C4-2B (cell line): ENCODE results near the gene CHI3L1.

ENCODE experiments used
- ZFX ChIP-seq: fragments of 450-650 bp; IDR thresholded peaks from 2 replicates; pipeline ENCODE4 v1.6.1; 2017
- TF ChIP-seq, protein P1 (sequence below): fragments of 450-650 bp; conservative IDR thresholded peaks from 2 replicates; pipeline ENCODE4 v1.5.1; 2017; ENCODE audit warnings: mild to moderate bottlenecking

DNA sequence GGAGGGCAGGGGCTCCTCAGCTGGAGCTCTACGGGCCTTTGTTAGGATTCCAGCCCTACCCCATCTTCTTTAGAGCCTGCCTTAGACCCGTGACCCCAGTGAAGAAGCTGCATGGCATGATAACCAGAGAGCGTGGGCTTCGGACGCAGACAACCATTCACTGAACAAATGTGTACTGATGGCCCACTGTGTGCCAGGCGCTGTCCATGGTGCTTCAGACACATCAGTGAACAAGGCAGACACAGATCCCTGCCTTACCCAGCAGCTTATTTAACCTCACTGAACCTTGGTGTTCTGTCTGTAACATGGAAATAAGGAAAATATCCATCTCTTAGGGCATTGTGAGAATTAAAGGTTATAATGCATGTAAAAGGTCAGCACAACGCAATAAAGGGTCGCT, 33.4 kb upstream of the CHI3L1 start:
- TF ChIP-seq, protein P1, sequence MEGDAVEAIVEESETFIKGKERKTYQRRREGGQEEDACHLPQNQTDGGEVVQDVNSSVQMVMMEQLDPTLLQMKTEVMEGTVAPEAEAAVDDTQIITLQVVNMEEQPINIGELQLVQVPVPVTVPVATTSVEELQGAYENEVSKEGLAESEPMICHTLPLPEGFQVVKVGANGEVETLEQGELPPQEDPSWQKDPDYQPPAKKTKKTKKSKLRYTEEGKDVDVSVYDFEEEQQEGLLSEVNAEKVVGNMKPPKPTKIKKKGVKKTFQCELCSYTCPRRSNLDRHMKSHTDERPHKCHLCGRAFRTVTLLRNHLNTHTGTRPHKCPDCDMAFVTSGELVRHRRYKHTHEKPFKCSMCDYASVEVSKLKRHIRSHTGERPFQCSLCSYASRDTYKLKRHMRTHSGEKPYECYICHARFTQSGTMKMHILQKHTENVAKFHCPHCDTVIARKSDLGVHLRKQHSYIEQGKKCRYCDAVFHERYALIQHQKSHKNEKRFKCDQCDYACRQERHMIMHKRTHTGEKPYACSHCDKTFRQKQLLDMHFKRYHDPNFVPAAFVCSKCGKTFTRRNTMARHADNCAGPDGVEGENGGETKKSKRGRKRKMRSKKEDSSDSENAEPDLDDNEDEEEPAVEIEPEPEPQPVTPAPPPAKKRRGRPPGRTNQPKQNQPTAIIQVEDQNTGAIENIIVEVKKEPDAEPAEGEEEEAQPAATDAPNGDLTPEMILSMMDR: no peak
- no peak for TF ChIP-seq ZFX
